KMS-11 (cell line): ENCODE measurements around the gene TRIM9.

Source experiments
- H2AFZ ChIP-seq: fragments of 200-600 bp; sonication (generic); 2 replicates; pipeline ENCODE4 v1.6.1; 2016; ENCODE audit warnings: antibody characterized with exemption, mixed run types, low read depth
- H3K27ac ChIP-seq: fragments of 200-600 bp; sonication (generic); 2 replicates; pipeline ENCODE4 v1.6.1; 2016; ENCODE audit warnings: mild to moderate bottlenecking, mixed run types
- H3K27me3 ChIP-seq: fragments of 200-600 bp; sonication (generic); 2 replicates; pipeline ENCODE4 v1.6.1; 2017; ENCODE audit warnings: mild to moderate bottlenecking, low read depth, mixed run types, moderate library complexity; ENCODE audit not compliant: insufficient read depth
- H3K36me3 ChIP-seq: fragments of 200-600 bp; sonication (generic); 2 replicates; pipeline ENCODE4 v1.6.1; 2017; ENCODE audit warnings: mild to moderate bottlenecking, mixed run types; ENCODE audit not compliant: insufficient read depth
- H3K4me1 ChIP-seq: fragments of 200-600 bp; sonication (generic); 2 replicates; pipeline ENCODE4 v1.6.1; 2016; ENCODE audit warnings: mild to moderate bottlenecking, low read depth, mixed run types; ENCODE audit not compliant: poor library complexity, severe bottlenecking
- H3K4me2 ChIP-seq: fragments of 200-600 bp; sonication (generic); 2 replicates; pipeline ENCODE4 v1.7.0; 2016; ENCODE audit warnings: mild to moderate bottlenecking, mixed run types
- H3K4me3 ChIP-seq: fragments of 200-600 bp; sonication (generic); IDR thresholded peaks from 2 replicates; pipeline ENCODE4 v1.6.1; 2017; ENCODE audit warnings: low read depth, low read length, mixed read lengths; ENCODE audit not compliant: insufficient read depth
- H3K79me2 ChIP-seq: fragments of 200-600 bp; sonication (generic); 2 replicates; pipeline ENCODE4 v1.6.1; 2016; ENCODE audit warnings: low read depth, mixed run types; ENCODE audit not compliant: insufficient read depth
- H3K9ac ChIP-seq: fragments of 200-600 bp; sonication (generic); 2 replicates; pipeline ENCODE4 v1.6.1; 2016; ENCODE audit warnings: mild to moderate bottlenecking, mixed run types
- H4K20me1 ChIP-seq: fragments of 200-600 bp; sonication (generic); 2 replicates; pipeline ENCODE4 v1.6.1; 2016; ENCODE audit warnings: mild to moderate bottlenecking, mixed run types; ENCODE audit not compliant: insufficient read depth
- TF ChIP-seq, protein P1 (sequence below): fragments of 200-600 bp; sonication (generic); conservative IDR thresholded peaks from 2 replicates; pipeline ENCODE4 v1.6.1; 2017; ENCODE audit warnings: low read depth, mild to moderate bottlenecking, antibody characterized with exemption, low read length, moderate library complexity, mixed read lengths

TRIM9 gene

DNA sequence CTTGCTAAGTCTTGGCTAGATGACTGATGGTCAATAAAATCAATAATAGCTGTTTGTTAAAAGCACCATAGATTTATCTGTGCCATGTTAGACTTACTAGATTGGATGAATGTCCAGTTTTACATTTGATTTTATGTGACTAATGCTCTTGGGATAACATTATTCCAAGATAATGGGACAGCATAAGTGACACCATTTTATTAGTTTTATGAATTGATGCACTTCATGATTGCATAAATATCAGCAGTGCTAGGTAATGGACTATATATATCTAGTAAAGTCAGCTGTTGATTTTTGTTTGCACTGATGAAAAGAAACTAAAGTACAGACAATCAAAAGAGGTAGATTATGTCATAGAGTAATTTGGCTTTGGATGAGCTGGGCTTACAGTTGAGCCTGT is 10.4 kb downstream of the TRIM9 start:
- Histone ChIP-seq H3K4me1 (peaks cover 18% of the 10 kb centered on the region), H2AFZ (no peak overlapping the region)
- TF ChIP-seq, protein P1, sequence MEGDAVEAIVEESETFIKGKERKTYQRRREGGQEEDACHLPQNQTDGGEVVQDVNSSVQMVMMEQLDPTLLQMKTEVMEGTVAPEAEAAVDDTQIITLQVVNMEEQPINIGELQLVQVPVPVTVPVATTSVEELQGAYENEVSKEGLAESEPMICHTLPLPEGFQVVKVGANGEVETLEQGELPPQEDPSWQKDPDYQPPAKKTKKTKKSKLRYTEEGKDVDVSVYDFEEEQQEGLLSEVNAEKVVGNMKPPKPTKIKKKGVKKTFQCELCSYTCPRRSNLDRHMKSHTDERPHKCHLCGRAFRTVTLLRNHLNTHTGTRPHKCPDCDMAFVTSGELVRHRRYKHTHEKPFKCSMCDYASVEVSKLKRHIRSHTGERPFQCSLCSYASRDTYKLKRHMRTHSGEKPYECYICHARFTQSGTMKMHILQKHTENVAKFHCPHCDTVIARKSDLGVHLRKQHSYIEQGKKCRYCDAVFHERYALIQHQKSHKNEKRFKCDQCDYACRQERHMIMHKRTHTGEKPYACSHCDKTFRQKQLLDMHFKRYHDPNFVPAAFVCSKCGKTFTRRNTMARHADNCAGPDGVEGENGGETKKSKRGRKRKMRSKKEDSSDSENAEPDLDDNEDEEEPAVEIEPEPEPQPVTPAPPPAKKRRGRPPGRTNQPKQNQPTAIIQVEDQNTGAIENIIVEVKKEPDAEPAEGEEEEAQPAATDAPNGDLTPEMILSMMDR, result no peak

DNA sequence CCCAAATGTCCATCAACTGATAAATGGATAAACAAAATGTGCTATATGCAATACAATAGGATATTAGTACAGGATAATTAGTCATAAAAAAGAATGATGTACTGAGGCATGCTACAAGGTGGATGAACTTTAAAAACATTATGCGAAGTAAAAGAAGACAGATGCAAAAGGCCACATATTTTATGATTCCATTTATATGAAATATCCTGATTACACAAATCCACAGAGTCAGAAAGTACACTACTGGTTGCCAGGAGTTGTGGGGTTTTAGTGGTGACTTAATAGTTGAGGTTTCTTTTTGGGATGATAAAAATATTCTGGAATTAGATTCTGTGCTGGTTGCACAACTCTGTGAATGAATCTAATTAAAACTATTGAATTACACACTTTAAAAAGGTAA is 12.6 kb downstream of the TRIM9 start:
- Histone ChIP-seq H4K20me1 (no peaks in the 10 kb centered on the region), H3K4me2 (no peak overlapping the region), H3K27ac (no peak overlapping the region), H3K4me1 (peaks cover 14% of the 10 kb centered on the region), H3K4me3 (no peak overlapping the region), H3K36me3 (no peaks in the 10 kb centered on the region), H2AFZ (no peak overlapping the region), H3K27me3 (no peaks in the 10 kb centered on the region), H3K9ac (no peak overlapping the region), H3K79me2 (no peaks in the 10 kb centered on the region)
- TF ChIP-seq, protein P1, result no peak

More for the DNA sequence above, 10.4 kb downstream of the TRIM9 start:
- H3K4me2 ChIP-seq, result no peak overlapping the region
- H3K27me3 ChIP-seq, result no peaks in the 10 kb centered on the region
- no peak overlapping the region for H3K9ac ChIP-seq
- no peaks in the 10 kb centered on the region for H4K20me1 ChIP-seq
- H3K79me2 ChIP-seq, result no peaks in the 10 kb centered on the region
- no peak overlapping the region for H3K27ac ChIP-seq
- no peak overlapping the region for H3K4me3 ChIP-seq
- H3K36me3 ChIP-seq, result no peaks in the 10 kb centered on the region

DNA sequence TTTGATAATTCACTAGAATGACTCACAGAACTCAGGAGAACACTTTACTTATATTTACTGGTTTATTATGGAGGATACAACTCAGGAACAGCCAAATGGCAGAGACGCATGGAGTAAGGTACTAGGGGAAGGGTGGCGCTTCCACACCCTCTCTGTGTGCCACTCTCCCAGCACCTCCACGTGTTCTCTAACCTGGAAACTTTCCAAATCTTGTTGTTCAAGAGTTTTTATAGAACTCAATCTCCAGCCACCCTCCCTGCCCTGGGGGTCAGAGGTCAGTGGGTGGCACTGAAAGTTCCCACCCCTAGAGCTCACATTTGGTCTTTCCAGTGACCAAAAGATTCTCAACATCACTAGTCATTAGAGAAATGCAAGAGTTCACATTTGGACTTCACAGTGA is 13.2 kb downstream of the TRIM9 start:
- Histone ChIP-seq H3K36me3 (no peaks in the 10 kb centered on the region), H3K4me1 (peaks cover 8% of the 10 kb centered on the region), H3K4me3 (no peak overlapping the region), H3K27me3 (no peaks in the 10 kb centered on the region), H3K9ac (no peak overlapping the region), H3K27ac (no peak overlapping the region), H2AFZ (no peak overlapping the region), H3K4me2 (no peak overlapping the region), H3K79me2 (no peaks in the 10 kb centered on the region), H4K20me1 (no peaks in the 10 kb centered on the region)
- TF ChIP-seq, protein P1, result no peak

DNA sequence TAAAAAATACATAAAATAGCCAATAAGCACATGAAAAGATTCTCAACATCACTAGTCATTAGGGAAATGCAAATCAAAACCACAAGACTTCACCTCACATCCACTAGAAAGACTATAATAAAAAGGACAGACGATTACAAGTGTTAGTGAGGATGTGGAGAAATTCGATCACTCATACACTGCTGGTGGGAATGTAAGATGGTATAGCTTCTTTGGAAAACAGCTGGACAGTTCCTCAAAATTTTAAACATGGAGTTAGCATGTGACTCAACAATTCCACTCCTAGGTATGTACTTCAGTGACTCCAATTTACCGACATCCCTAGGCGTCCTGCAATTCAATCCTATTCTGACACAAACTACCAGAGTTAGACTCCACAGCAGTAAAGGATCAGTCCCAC is 13.7 kb downstream of the TRIM9 start:
- no peak overlapping the region for H3K9ac ChIP-seq
- no peak overlapping the region for H3K4me2 ChIP-seq
- no peak overlapping the region for H3K4me3 ChIP-seq
- no peaks in the 10 kb centered on the region for H3K36me3 ChIP-seq
- TF ChIP-seq, protein P1, result no peak
- no peak overlapping the region for H3K27ac ChIP-seq
- no peaks in the 10 kb centered on the region for H4K20me1 ChIP-seq
- H3K27me3 ChIP-seq, result no peaks in the 10 kb centered on the region
- no peak overlapping the region for H2AFZ ChIP-seq
- peaks cover 3% of the 10 kb centered on the region for H3K4me1 ChIP-seq
- no peaks in the 10 kb centered on the region for H3K79me2 ChIP-seq
